Endothelial cell of umbilical vein (primary cell): ENCODE data around the gene MFSD6L. TPM values are rescaled to one million over a fixed set of nuclear protein-coding genes. Genes with fewer than 3 reads are reported as not detected.

Experiments used
- BruUV-seq: library from RNA; stranded (reverse); fragments of 400-500 nt; replicated peaks from 2 replicates; lab custom pipeline; 2021; lab: Mats Ljungman, UMichigan
- CTCF ChIA-PET: fragments of 300-600, 350-600 bp; sonication (Branson Sonifier 250); formaldehyde crosslinking; loops from one replicate; lab custom pipeline; 2021; ENCODE audit warnings: antibody characterized with exemption, inconsistent platforms; lab: Charles Lee
- POLR2A ChIA-PET: fragments of 300-600, 350-600 bp; sonication (Branson Sonifier 250); formaldehyde crosslinking; loops from one replicate; lab custom pipeline; 2021; ENCODE audit warnings: antibody characterized with exemption, inconsistent platforms; lab: Charles Lee
- DNase-seq: peaks from one replicate; pipeline ENCODE4 v3.0.0-alpha.2; 2011; ENCODE audit warnings: low read depth, low spot score
- FAIRE-seq: peaks from 2 replicates; lab custom pipeline; 2011; peaks lifted over from hg19 to GRCh38; lab: Jason Lieb, UNC
- H2AFZ ChIP-seq: 2 replicates; pipeline ENCODE4 v1.6.0; 2012; ENCODE audit warnings: low read depth, low read length, control low read depth, inconsistent platforms
- H3K27ac ChIP-seq: 2 replicates; pipeline ENCODE4 v1.5.1; 2011; ENCODE audit warnings: low read depth, mild to moderate bottlenecking, control low read depth, low read length, moderate library complexity; ENCODE audit not compliant: insufficient read depth
- H3K27me3 ChIP-seq, 2 experiments: 2 replicates each; pipeline versions ENCODE4 v1.6.0 to v1.6.1; 2011; ENCODE audit warnings: low read length in 2 of 2, mixed read lengths in 1 of 2; ENCODE audit not compliant: control insufficient read depth in 2 of 2, insufficient read depth in 2 of 2
- H3K36me3 ChIP-seq, 2 experiments: 2 replicates in 1 of 2; 3 replicates in 1 of 2; pipeline ENCODE4 v1.5.1; 2011; ENCODE audit warnings: low read length in 2 of 2, mild to moderate bottlenecking in 1 of 2, moderate library complexity in 1 of 2; ENCODE audit not compliant: control insufficient read depth in 2 of 2, insufficient read depth in 2 of 2; ENCODE audit errors: extremely low read depth in 1 of 2
- H3K4me1 ChIP-seq: 3 replicates; pipeline ENCODE4 v1.5.1; 2011; ENCODE audit warnings: mild to moderate bottlenecking, low read length; ENCODE audit not compliant: control insufficient read depth, insufficient read depth; ENCODE audit errors: extremely low read depth
- H3K4me2 ChIP-seq: 2 replicates; pipeline ENCODE4 v1.6.1; 2011; ENCODE audit warnings: low read length, control low read depth, mixed read lengths; ENCODE audit not compliant: insufficient read depth
- H3K4me3 ChIP-seq, 3 experiments: fragments of 200-600 bp in 1 of 3; sonication (generic), shearing (Covaris generic) in 1 of 3; replicated peaks in 1 of 3; 2 replicates each; pipeline ENCODE4 v1.5.1; 2011 to 2016; ENCODE audit warnings: control low read depth in 3 of 3, low read length in 3 of 3, mild to moderate bottlenecking in 2 of 3, inconsistent platforms in 1 of 3, low read depth in 1 of 3, moderate library complexity in 1 of 3; ENCODE audit not compliant: insufficient read depth in 1 of 3
- H3K79me2 ChIP-seq: 2 replicates; pipeline ENCODE4 v1.6.0; 2012; ENCODE audit warnings: low read length, inconsistent platforms; ENCODE audit not compliant: control insufficient read depth, insufficient read depth
- H3K9ac ChIP-seq: replicated peaks from 2 replicates; pipeline ENCODE3; 2011; ENCODE audit warnings: low read length, control low read depth; ENCODE audit not compliant: insufficient read depth; ENCODE audit errors: extremely low read depth
- H3K9me1 ChIP-seq: replicated peaks from 3 replicates; pipeline ENCODE4 v1.6.0; 2011; ENCODE audit warnings: mild to moderate bottlenecking, low read length; ENCODE audit not compliant: control insufficient read depth, insufficient read depth; ENCODE audit errors: extremely low read depth
- H3K9me3 ChIP-seq: replicated peaks from 2 replicates; pipeline ENCODE4 v1.5.1; 2012; ENCODE audit warnings: low read length, inconsistent platforms; ENCODE audit not compliant: control insufficient read depth, insufficient read depth
- H4K20me1 ChIP-seq: replicated peaks from 2 replicates; pipeline ENCODE3; 2011; ENCODE audit warnings: mild to moderate bottlenecking, low read length; ENCODE audit not compliant: control insufficient read depth, insufficient read depth; ENCODE audit errors: extremely low read depth
- EZH2 ChIP-seq: IDR thresholded peaks from 2 replicates; pipeline ENCODE4 v1.6.1; 2012; ENCODE audit warnings: borderline replicate concordance, low read depth, mild to moderate bottlenecking, moderate library complexity, low read length, inconsistent platforms; ENCODE audit not compliant: severe bottlenecking
- FOS ChIP-seq: IDR thresholded peaks from 2 replicates; pipeline ENCODE4 v1.6.1; 2011; ENCODE audit warnings: mild to moderate bottlenecking, low read length, moderate library complexity, borderline replicate concordance; ENCODE audit not compliant: insufficient read depth
- GATA2 ChIP-seq: IDR thresholded peaks from 2 replicates; pipeline ENCODE4 v1.7.0; 2011; ENCODE audit warnings: low read depth, mild to moderate bottlenecking, moderate library complexity, mixed read lengths, low read length; ENCODE audit not compliant: insufficient read length, insufficient read depth
- JUN ChIP-seq: IDR thresholded peaks from 2 replicates; pipeline ENCODE4 v1.6.1; 2011; ENCODE audit warnings: borderline replicate concordance, low read depth; ENCODE audit not compliant: insufficient read length, insufficient read depth
- MYC ChIP-seq: IDR thresholded peaks from one replicate; pipeline ENCODE4 v1.6.1; 2011; ENCODE audit warnings: mild to moderate bottlenecking, low read depth, low read length
- POLR2A ChIP-seq: IDR thresholded peaks from 2 replicates; pipeline ENCODE4 v1.6.1; 2012; ENCODE audit warnings: low read depth, mild to moderate bottlenecking, control low read depth, low read length
- POLR2AphosphoS5 ChIP-seq: IDR thresholded peaks from 2 replicates; pipeline ENCODE4 v1.6.1; 2012; ENCODE audit warnings: low read depth, mild to moderate bottlenecking, control low read depth, low read length, moderate library complexity; ENCODE audit not compliant: insufficient read depth
- dilution Hi-C: fragments of 300-500 bp; cut with MboI; formaldehyde crosslinking; loops from one replicate; pipeline ENCODE4 v1.15.0; 2019; ENCODE audit warnings: low sequenced_read_pairs; ENCODE audit not compliant: extremely low pct_ligation_motif_present
- intact Hi-C: fragments of 100-400 bp; cut with micrococcal nuclease; formaldehyde crosslinking; loops from one replicate; pipeline ENCODE4 v1.10.0; 2022
- polyA plus RNA-seq, 4 experiments: library from polyadenylated mRNA; depleted of rRNA in 3 of 4; stranded (reverse) in 3 of 4; unstranded in 1 of 4; fragments of >200 nt; gene quantifications; 2 replicates each; pipeline versions ENCODE4 v1.2.1 to v1.2.3, GENCODE V29; 2011 to 2012; ENCODE audit warnings: missing spikeins in 1 of 4
- total RNA-seq: library from RNA; stranded (reverse); gene quantifications from 2 replicates; pipeline ENCODE4 v1.2.3, GENCODE V29; 2021
- TF ChIP-seq, protein P1 (sequence below): IDR thresholded peaks from 2 replicates; pipeline ENCODE4 v1.6.1; 2011; ENCODE audit not compliant: insufficient read depth, insufficient read length
- TF ChIP-seq, protein P2 (sequence below), 2 donors: IDR thresholded peaks; 1 replicate in 1 of 2; 2 replicates in 1 of 2; pipeline ENCODE4 v1.5.1; 2011; ENCODE audit warnings: low read length in 2 of 2, mild to moderate bottlenecking in 2 of 2, moderate library complexity in 2 of 2, control low read depth in 1 of 2, inconsistent platforms in 1 of 2, low read depth in 1 of 2; ENCODE audit not compliant: insufficient read depth in 1 of 2; ENCODE audit errors: extremely low read depth in 1 of 2

The MFSD6L gene
- total and polyA plus RNA-seq, 2 donors (not counting 3 experiments of a cell fraction or from before 2014, with no cell fraction given): not detected

- POLR2A ChIA-PET: no interaction called here
- no peaks in the 10 kb centered on the region for H3K27me3 ChIP-seq
- intact Hi-C loops: no loop called here
- no peaks in the 10 kb centered on the region for H3K36me3 ChIP-seq
- no peak overlapping the region for H3K9ac ChIP-seq
- no TSS peak for BruUV-seq
- CTCF ChIA-PET: no interaction called here
- no peak overlapping the region for H3K4me2 ChIP-seq
- H3K4me1 ChIP-seq: no peaks in the 10 kb centered on the region
- no peaks in the 10 kb centered on the region for H3K9me3 ChIP-seq
- TF ChIP-seq FOS (no peak), POLR2A (no peak), JUN (no peak), MYC (no peak), GATA2 (no peak), EZH2 (no peak), POLR2AphosphoS5 (no peak)
- TF ChIP-seq, protein P1, sequence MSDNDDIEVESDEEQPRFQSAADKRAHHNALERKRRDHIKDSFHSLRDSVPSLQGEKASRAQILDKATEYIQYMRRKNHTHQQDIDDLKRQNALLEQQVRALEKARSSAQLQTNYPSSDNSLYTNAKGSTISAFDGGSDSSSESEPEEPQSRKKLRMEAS: no peak
- TF ChIP-seq, protein P2, sequence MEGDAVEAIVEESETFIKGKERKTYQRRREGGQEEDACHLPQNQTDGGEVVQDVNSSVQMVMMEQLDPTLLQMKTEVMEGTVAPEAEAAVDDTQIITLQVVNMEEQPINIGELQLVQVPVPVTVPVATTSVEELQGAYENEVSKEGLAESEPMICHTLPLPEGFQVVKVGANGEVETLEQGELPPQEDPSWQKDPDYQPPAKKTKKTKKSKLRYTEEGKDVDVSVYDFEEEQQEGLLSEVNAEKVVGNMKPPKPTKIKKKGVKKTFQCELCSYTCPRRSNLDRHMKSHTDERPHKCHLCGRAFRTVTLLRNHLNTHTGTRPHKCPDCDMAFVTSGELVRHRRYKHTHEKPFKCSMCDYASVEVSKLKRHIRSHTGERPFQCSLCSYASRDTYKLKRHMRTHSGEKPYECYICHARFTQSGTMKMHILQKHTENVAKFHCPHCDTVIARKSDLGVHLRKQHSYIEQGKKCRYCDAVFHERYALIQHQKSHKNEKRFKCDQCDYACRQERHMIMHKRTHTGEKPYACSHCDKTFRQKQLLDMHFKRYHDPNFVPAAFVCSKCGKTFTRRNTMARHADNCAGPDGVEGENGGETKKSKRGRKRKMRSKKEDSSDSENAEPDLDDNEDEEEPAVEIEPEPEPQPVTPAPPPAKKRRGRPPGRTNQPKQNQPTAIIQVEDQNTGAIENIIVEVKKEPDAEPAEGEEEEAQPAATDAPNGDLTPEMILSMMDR (IDR thresholded peaks at IDR 0.05; ENCODE audit: extremely low read depth in 1 of 2, insufficient read depth in 1 of 2, low read depth in 1 of 2, low read length in 2 of 2): no peak
- dilution Hi-C loops: no loop called here
- no peaks in the 10 kb centered on the region for H4K20me1 ChIP-seq
- FAIRE-seq (no peak), DNase-seq (no peak)
- H3K9me1 ChIP-seq: no peaks in the 10 kb centered on the region
- no peak overlapping the region for H3K4me3 ChIP-seq
- no peaks in the 10 kb centered on the region for H3K79me2 ChIP-seq
- H2AFZ ChIP-seq: no peak overlapping the region
- no peak overlapping the region for H3K27ac ChIP-seq
Observed at GRCh38 chr17:8789743-8790142, 9.4 kb downstream of the MFSD6L start.
